Posterior cingulate gyrus (tissue), 11 donors: ENCODE results near the gene SLCO1A2.
"Not testable (repeated sequence)": the region's sequence is repeated elsewhere in the genome, so short reads cannot be mapped to it uniquely, and the experiment has no call there.

Source experiments
- DNase-seq, 10 donors: peaks; one replicate each; pipeline versions ENCODE4 v3.0.0 to v3.0.0-alpha.2; 2020 to 2021; ENCODE audit warnings: mixed read lengths in 3 of 10
- intact Hi-C: fragments of 100-400 bp; cut with DNase I; formaldehyde crosslinking; loops from one replicate; pipeline ENCODE4 v1.15.1; 2023

Gene SLCO1A2, protein sequence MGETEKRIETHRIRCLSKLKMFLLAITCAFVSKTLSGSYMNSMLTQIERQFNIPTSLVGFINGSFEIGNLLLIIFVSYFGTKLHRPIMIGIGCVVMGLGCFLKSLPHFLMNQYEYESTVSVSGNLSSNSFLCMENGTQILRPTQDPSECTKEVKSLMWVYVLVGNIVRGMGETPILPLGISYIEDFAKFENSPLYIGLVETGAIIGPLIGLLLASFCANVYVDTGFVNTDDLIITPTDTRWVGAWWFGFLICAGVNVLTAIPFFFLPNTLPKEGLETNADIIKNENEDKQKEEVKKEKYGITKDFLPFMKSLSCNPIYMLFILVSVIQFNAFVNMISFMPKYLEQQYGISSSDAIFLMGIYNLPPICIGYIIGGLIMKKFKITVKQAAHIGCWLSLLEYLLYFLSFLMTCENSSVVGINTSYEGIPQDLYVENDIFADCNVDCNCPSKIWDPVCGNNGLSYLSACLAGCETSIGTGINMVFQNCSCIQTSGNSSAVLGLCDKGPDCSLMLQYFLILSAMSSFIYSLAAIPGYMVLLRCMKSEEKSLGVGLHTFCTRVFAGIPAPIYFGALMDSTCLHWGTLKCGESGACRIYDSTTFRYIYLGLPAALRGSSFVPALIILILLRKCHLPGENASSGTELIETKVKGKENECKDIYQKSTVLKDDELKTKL

DNA sequence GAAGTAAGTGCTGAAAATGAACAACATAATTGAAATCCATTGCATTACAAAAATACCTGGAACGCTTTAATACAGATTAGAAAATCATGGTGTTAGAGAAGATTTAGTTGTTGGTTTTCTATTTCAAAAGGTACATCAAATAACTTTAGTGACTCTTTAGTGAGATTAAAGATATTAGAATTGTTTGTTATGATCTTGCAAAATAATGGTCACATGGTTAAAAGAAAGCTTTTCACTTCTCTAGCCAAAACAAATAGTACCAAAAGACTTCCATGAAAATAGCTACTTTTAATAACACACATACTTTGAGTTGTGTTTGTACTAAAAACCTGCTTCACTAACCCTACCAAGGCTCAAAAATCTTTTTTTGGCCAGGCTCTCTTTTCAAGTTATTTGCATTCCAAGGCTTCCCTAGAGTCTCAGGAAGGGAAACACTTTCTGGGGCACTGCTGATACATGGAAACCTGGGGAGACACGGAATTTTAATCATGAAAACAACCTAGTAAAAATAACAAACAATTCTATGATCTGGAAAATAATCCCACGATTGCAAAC, at the start of gene SLCO1A2:
Gene SLCO1A2, minus strand, starts transcription at position 147 of the 555 bp plus-strand sequence. CDS start 270 bp downstream, outside the sequence.
- no peak for DNase-seq
- intact Hi-C loops: no loop called here

DNA sequence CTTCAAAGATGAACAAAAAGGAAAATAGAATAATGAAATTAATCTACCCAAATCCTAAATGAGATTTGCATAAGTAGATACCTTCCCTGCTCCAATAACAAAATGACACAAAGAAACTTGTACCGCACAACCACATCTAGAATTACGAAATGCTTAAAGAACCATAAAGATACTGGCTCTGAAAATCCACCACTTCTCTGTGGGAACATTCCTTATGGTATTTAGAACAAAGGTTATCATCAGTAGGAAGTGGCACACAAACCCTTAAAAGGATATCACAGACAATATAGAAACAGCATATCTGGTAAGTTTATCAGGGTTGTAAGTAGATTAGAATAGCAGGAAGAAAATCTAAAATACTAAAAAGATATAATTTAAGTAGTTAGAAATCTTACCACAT, 49.5 kb upstream of the SLCO1A2 start:
- intact Hi-C loops: no loop called here
- no peak for DNase-seq

DNA sequence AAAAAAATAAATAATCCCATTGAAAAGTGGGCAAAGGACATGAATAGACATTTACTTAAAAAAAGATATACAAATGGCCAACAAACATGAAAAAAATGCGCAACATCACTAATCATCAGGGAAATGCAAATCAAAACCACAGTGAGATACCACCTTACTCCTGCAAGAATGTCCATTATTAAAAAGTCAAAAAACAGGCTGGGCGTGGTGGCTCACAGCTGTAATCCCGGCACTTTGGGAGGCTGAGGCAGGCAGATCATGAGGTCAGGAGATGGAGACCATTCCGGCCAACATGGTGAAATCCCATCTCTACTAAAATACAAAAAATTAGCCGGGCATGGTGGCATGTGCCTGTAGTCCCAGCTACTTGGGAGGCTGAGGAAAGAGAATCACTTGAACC, 46.6 kb upstream of the SLCO1A2 start:
- intact Hi-C loops, DNase-seq: not testable (repeated sequence)

DNA sequence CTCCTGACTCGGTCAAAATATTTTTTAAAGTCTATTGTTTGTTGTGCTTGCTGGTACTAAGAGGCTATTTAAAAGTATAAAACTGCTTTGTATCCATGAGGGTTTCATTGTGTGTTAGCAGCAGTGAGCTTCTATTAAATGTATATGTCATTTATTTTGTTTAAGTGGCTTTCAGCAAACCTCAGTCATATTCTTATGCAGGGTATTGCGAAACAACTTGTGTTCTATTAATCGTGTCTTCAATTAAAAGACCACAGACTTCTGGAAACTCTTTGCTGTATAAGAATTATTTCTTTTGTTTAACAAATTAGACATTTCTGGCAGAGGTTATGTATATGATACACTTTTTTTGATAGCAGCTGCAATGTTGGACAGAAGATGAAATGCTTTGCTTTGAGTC, 44.5 kb upstream of the SLCO1A2 start:
- DNase-seq: no peak
- intact Hi-C loops: no loop called here

DNA sequence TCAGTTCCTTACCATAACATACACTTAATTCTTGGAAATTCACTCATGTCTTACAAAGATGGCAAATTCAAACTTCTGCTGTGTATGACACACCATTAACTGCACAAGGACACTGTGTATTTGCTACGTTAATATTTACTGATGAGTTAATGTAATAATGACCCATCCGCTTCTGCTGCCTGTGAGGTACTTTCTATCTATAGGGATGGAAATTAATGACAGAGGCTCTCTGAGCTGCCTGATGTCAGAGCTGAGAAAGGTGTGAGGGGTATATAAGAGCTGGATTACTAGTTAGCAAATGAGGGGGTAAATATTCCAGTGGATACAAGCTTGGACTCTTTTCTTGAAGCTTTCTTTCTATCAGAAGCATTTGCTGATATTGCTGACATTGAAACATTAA, 37.9 kb upstream of the SLCO1A2 start, which contains the start of gene IAPP:
Gene IAPP, plus strand, starts transcription at position 301 of the 400 bp plus-strand sequence. CDS start 450 bp downstream, outside the sequence.
- intact Hi-C loops: no loop called here
- no peak for DNase-seq

DNA sequence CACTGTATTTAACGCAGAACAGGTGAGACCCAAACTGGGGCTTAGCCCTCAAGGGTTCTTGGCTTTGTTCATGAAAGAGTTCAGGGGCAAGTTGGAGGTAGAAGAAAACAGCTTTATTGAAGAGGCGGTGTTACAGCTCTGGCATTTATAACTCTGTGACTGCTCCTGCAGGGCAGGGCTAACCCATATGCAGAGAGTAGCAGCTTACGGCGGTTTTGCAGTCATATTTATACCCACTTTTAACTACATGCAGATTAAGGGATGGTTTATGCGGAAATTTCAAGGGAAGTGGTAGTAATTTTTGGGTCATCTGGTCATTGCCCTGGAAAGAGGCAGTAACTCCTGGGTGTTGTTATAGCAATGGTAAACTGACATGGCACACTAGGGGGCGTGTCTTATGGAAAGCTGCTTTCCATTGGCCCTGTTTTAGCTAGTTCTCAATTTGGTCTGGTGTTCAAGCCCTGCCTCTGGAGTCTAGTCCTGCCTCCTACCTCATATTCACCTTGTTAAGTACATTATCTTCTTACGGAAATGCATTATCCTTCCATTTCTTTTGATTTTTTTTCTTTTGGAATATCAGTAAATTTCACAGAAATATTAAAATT, 36.2 kb upstream of the SLCO1A2 start:
- no peak for DNase-seq
- intact Hi-C loops: no loop called here

DNA sequence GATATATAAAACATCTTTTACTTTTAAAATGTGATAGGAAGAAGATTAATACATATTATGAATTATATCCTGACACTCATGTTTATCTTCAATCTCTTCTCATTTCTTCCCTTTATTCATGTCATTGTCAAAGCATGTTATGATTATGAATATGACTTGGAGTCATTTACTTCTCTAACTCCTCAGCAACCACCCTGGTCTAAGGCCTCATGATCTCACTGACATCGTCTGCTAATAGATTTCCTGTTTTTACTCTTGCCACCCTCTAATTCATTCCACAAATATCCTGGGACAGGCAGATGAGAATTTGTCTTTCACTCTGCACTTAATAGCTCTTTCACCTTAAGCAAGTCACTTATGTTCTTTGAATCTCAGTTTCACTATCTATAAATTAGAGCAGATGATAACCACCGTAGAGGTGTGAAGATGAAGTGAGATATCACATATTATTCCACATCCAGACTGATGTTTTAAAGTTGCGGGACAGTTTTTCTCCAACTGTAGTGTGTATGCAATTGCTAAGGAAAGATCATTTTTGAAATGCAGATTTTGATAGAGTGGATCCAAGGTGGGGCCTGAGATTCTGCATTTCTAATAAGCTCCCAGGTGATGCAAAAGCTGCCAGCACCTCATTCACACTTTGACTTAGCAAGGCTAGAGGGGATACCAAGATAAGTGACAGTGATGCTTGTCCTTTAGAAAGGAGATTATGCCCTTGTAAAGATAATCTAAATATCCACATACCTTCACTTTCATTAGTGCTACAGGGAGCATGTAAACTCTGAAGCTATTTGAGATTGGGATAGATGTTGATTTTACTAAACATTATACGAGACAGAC, 34.6 kb upstream of the SLCO1A2 start:
- intact Hi-C loops: no loop called here
- no peak for DNase-seq

DNA sequence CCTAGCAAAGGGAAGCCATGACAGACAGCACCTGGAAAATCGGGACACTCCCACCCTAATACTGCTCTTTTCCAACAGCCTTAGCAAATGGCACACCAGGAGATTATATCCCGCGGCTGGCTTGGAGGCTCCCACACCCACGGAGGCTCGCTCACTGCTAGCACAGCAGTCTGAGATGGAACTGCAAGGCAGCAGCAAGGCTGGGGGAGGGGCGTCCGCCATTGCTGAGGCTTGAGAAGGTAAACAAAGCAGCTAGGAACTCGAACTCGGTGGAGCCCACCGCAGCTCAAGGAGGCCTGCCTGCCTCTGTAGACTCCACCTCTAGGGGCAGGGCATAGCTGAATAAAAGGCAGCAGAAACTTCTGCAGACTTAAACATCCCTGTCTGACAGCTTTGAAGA, 25.9 kb upstream of the SLCO1A2 start:
- DNase-seq: peak in 1 of 10 donors; percentile 56
- intact Hi-C loops: not testable (repeated sequence)

DNA sequence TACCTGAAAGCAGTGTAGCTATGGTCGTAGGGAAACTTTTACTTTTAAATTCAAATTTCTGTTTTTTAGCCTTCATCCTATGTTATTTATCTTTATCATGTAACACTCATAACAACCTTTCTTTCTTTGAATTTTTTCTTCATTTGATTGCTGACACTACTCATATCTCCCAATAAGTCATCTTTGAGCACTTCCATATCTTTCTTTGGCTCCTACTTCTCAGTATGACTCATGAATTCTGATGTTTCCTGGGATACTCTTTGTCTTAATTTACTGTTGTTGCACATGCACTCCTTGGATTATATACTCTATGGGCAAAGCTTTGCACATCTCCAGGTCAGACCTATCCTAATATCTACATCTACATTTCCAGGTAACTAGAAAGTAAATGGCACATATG, 19.9 kb upstream of the SLCO1A2 start:
- no peak for DNase-seq
- intact Hi-C loops: no loop called here

DNA sequence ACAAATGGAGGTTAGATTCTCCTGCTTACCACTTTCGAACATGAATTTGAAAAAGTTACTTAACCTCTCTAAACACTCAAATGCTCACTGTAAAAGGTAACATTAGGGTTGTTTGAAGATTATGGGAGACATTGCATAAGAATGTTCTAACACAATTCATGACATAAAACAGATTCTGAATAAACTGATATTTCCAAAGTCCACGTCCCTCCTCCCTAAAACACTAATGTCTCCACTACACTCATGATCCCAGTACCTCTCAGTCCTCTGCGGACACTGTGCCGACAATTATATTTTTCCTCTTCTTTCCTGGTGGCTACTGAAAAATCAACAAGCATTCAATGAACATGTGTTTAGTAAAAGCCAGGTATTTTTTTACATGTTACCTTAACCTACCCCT, 19.2 kb upstream of the SLCO1A2 start:
- intact Hi-C loops: no loop called here

DNA sequence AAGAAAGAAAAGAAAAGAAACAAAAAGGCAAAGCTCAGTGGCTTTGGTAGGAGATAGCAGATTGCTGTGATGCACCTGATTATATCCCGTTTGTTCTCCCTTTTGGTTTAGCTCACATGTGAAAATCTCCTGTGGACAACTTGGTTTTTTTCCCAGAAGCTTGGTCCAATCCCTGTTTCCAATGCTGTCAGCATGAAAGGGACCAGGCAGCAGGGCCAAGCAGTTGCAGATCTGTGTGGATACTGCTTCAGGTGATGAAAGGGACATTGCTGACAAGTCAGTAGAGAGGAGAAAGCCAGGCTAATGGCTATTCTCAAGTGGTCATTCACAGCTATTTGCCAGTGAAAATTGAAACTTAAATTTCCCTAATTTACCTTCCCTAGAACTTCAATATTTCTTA, 18.8 kb upstream of the SLCO1A2 start:
- peak in 1 of 10 donors; percentile 38 for DNase-seq
- intact Hi-C loops: no loop called here

More for the DNA sequence above, 19.2 kb upstream of the SLCO1A2 start:
- no peak for DNase-seq

DNA sequence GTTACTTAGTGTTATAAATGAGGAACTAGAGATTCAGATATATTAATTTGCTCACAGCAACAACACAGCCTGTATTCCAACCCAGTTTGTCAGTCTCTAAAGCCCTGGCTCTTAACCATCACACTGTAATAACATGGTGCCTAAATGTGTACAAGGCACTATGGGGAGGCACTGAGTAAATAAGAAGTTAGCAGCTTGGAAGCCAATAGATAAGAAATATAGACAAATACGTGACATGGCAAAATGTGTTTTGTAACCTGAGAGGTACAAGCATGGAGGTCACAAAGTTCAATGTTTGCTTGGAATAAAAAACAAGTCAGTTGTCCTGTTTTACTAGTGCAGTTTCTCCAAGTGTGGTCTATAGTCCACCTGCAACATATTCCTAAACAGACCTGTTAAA, 16.3 kb upstream of the SLCO1A2 start:
- intact Hi-C loops: no loop called here
- DNase-seq: no peak

DNA sequence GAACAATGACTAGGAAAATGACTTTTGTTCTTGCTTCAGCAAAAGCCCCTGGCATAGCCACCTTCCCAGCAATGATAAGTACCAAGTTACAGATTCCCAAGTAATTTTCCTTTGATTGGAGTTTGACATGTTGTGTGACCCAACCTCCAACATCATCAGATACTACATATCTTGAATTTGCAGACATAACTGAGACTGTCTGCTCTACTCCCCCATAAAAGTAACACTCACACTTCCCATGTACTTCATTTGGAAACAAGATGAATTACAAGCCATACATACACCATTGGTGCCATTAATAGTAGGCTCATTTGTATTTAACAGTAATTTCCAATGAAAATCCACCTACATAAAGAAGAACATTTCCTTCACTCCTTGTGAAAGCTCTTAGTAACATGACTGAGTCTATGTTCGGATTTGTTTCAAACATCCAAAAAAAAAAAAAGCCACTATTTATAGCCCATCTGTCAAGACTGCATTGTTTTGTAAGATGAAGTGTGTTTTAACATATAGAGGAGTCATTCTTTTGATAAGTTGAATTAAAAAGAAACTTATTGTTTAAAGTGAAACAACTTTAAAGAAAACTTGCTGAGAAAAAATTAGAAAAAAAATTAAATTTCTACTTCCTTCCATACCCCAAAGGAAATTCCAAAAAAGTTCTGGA, 12.0 kb upstream of the SLCO1A2 start:
- no peak for DNase-seq
- intact Hi-C loops: no loop called here

DNA sequence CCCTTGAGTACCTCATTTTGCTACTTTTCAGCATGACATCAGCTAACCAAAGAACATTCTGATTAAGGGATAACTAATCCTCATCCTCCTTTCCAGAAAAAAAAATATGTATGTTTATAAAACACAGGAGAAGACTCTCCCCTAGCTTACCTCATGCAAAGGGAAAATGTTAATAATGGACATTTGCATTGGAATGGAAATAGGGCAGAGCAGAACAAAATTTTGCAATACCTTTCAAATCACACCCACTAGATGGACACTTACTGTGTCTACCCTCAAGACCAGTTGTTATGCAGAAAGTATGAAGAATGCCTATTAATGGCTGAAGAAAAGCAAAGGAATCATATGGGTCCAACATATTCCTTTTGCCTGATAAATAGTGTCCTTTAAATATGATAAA, 8.9 kb upstream of the SLCO1A2 start:
- intact Hi-C loops: no loop called here
- no peak for DNase-seq

DNA sequence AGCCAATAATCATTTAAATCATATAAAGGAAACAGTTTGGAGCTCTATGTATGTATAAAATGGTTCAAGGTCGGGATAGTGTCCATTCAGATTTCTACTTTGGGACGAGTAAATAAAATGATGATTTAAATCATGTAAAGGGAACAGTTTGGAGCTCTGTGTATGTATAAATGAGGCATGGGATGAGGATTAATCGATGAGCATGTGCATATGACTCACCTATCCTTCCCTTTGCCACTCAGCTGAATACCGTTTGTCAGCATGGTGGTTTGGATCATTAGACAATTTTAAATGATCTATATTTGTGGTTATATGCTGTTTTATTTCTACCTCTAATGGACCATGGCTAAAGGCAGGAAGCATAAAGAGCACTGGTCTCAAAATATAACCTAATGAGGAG, 7.1 kb upstream of the SLCO1A2 start:
- no peak for DNase-seq
- intact Hi-C loops: no loop called here

DNA sequence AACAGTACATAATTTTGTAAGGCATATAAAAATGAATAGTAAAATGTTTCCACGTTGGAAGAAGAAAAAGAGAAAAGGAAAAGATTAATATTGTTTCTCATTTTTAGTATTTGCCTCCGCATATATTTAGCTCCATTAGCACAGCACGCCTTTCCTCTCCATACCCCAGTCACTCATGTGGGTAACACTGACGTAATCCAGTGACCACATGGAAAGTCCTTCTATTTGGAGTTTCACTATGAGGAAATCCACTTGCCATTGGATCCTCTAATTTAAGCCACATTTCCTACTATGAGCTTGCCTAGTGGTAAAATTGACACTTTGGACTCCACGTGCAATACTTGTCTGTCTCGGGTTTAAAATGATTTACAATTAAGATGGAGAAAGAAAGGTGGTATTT, 5.7 kb upstream of the SLCO1A2 start:
- intact Hi-C loops: no loop called here
- no peak for DNase-seq

DNA sequence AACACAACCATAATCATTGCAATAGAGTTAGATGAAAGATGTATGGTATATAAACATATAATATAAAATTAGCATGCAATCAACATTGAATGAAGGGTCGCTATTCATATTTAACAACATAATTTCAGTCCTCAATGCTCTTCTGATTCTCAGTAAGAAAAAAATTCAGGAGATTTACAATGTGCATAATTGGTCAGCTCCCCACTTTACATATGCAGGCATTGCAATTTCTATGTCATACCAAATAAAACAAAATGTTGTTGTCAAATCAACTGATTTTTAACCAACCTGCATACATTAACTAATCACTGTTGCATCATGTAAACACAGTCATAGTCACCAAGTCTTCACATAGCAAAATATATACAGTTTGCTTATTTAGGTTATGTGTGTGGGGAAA, 5.2 kb upstream of the SLCO1A2 start:
- no peak for DNase-seq
- intact Hi-C loops: no loop called here

DNA sequence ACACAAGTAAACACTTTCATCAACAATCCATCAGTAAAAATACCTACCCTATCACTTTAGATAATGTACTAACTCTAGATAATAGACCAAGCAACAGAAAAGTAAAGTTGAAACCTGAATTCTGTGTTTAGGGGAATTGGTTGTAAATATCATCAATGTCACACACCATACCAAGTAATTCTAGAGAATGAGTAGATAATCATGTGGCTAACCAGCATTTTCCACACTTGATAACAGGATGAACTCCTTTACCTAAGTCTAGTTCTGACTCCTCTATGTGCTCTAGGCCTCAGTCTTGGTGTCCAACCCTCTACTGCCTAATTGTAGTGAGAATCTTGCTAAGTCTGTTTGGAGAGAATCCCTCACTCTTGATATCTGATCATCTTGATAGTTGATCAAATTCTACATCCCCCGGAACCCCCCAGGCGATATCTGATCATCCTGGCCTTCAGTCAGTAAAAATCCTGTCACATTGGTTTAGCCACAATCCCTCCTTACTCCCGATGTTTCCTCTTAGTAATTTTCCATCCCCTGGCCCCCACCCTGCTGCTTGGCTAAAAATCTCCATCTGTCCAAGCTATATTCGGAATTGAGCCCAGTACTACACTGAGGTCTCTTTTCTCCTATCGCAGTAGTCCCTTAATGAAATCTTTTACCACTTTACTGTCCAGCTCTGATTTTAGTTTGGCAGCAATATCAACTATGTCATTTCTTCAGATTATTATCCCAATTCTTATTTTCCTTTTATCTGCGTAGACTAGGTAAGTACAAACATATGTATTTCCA, 3.4 kb upstream of the SLCO1A2 start:
- intact Hi-C loops: no loop called here
- DNase-seq: no peak

DNA sequence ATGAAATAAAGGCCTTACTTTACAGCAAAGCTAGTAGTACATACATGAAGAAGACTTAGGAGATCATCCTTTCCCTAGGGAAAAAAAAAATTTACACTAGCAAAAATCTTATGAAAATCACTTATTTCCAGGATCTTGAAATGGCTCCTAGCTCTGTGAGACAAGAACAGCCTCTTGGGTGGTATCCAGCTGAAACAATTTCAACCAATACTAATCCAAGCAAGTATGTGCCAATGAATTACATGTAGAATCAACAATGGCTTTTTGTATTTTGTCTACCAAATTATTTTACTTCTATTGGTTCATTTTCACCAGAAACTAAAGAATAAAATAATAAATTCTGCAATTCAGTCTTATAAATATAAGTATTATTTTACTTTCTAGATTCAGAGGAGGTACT, 2.7 kb upstream of the SLCO1A2 start:
- intact Hi-C loops: no loop called here
- no peak for DNase-seq
